ENCODE results near the gene ZXDC.

ZXDC gene

GRCh38 chr3:126481808-126482502 is 6.3 kb upstream of the ZXDC start:
- Histone ChIP-seq H3F3A (ENCODE audit: low read depth) (peaks cover 4% of the 10 kb centered on the region; the same call in 1 of the 2 replicates), H3K4me2 (ENCODE audit: low read depth, low read length, poor library complexity, severe bottlenecking) (no peak overlapping the region), H3K9me3 (ENCODE audit: insufficient read depth, low read depth, low read length) (no peaks in the 10 kb centered on the region), H3K27me3 (ENCODE audit: insufficient read depth, low read length, poor library complexity, severe bottlenecking) (no peaks in the 10 kb centered on the region), H3K4me1 (ENCODE audit: insufficient read depth, low read length, poor library complexity, severe bottlenecking) (peaks cover 33% of the 10 kb centered on the region), H3K36me3 (ENCODE audit: insufficient read depth, low read length) (no peaks in the 10 kb centered on the region), H3K4me3 (ENCODE audit: low read length, poor library complexity, severe bottlenecking) (no peak overlapping the region), H3K9ac (ENCODE audit: low read depth, low read length, poor library complexity, severe bottlenecking) (no peak overlapping the region), H3K9me2 (replicated peaks; ENCODE audit: low read depth, low read length) (no peaks in the 10 kb centered on the region), H3K79me2 (ENCODE audit: insufficient read depth, low read length) (no peaks in the 10 kb centered on the region), H2AFZ (ENCODE audit: low read length) (no peak overlapping the region), H4K20me1 (ENCODE audit: insufficient read depth, low read length, poor library complexity, severe bottlenecking) (no peaks in the 10 kb centered on the region)
- TF ChIP-seq EZH2phosphoT487 (IDR thresholded peaks at IDR 0.05; ENCODE audit: borderline replicate concordance) = no peak

GRCh38 chr3:126480861-126481260 is 5.2 kb upstream of the ZXDC start:
- Histone ChIP-seq H4K20me1 (ENCODE audit: insufficient read depth, low read length, poor library complexity, severe bottlenecking) (no peaks in the 10 kb centered on the region), H3K4me3 (ENCODE audit: low read length, poor library complexity, severe bottlenecking) (no peak overlapping the region), H3K27me3 (ENCODE audit: insufficient read depth, low read length, poor library complexity, severe bottlenecking) (no peaks in the 10 kb centered on the region), H3K4me1 (ENCODE audit: insufficient read depth, low read length, poor library complexity, severe bottlenecking) (peaks cover 25% of the 10 kb centered on the region), H3K79me2 (ENCODE audit: insufficient read depth, low read length) (no peaks in the 10 kb centered on the region), H3F3A (ENCODE audit: low read depth) (peaks cover 4% of the 10 kb centered on the region; the same call in 1 of the 2 replicates), H3K9me2 (replicated peaks; ENCODE audit: low read depth, low read length) (no peaks in the 10 kb centered on the region), H3K4me2 (ENCODE audit: low read depth, low read length, poor library complexity, severe bottlenecking) (no peak overlapping the region), H2AFZ (ENCODE audit: low read length) (no peak overlapping the region; the same call in 1 of the 2 replicates), H3K9me3 (ENCODE audit: insufficient read depth, low read depth, low read length) (no peaks in the 10 kb centered on the region), H3K36me3 (ENCODE audit: insufficient read depth, low read length) (no peaks in the 10 kb centered on the region), H3K9ac (ENCODE audit: low read depth, low read length, poor library complexity, severe bottlenecking) (no peak overlapping the region)
- TF ChIP-seq CTCF (conservative IDR thresholded peaks at IDR 0.05; ENCODE audit: low read length) (no peak), EZH2phosphoT487 (IDR thresholded peaks at IDR 0.05; ENCODE audit: borderline replicate concordance) (no peak)

DNA sequence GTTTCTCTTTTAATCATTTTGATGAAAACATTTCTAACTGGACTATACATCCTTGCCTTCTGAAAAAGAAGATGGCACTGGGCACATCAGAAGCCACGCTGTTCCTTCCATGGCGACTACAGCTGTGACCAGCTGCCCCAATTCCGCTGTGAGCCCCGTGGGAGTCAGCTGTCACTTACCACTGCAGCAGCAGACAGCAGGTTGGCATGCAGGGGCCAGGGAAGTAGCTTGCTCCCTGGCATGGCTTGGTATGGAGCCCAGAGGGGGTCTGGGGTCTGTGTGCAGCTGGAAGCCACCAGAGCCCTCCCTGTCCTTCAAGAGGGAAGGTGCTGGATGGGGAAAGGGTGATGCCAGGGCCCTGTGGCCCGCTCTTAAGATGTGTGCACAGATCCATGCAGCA is 4.5 kb upstream of the ZXDC start:
- TF ChIP-seq EZH2phosphoT487 (IDR thresholded peaks at IDR 0.05; ENCODE audit: borderline replicate concordance) = no peak
- Histone ChIP-seq H3K4me1 (ENCODE audit: insufficient read depth, low read length, poor library complexity, severe bottlenecking) (peaks cover 19% of the 10 kb centered on the region), H3K4me2 (ENCODE audit: low read depth, low read length, poor library complexity, severe bottlenecking) (no peak overlapping the region), H4K20me1 (ENCODE audit: insufficient read depth, low read length, poor library complexity, severe bottlenecking) (no peaks in the 10 kb centered on the region), H3K9me2 (replicated peaks; ENCODE audit: low read depth, low read length) (no peaks in the 10 kb centered on the region), H3K4me3 (ENCODE audit: low read length, poor library complexity, severe bottlenecking) (no peak overlapping the region), H2AFZ (ENCODE audit: low read length) (no peak overlapping the region), H3K27me3 (ENCODE audit: insufficient read depth, low read length, poor library complexity, severe bottlenecking) (no peaks in the 10 kb centered on the region), H3K36me3 (ENCODE audit: insufficient read depth, low read length) (no peaks in the 10 kb centered on the region), H3F3A (ENCODE audit: low read depth) (peaks cover 4% of the 10 kb centered on the region; the same call in 1 of the 2 replicates), H3K79me2 (ENCODE audit: insufficient read depth, low read length) (no peaks in the 10 kb centered on the region), H3K9ac (ENCODE audit: low read depth, low read length, poor library complexity, severe bottlenecking) (no peak overlapping the region), H3K9me3 (ENCODE audit: insufficient read depth, low read depth, low read length) (no peaks in the 10 kb centered on the region)

- H3K27me3 ChIP-seq (ENCODE audit: insufficient read depth, low read length, poor library complexity, severe bottlenecking) = no peaks in the 10 kb centered on the region
- H3F3A ChIP-seq (ENCODE audit: low read depth) = peaks cover 4% of the 10 kb centered on the region; the same call in 1 of the 2 replicates
- H2AFZ ChIP-seq (ENCODE audit: low read length) = no peak overlapping the region
- H3K79me2 ChIP-seq (ENCODE audit: insufficient read depth, low read length) = peaks cover 5% of the 10 kb centered on the region
- no peak overlapping the region for H3K4me3 ChIP-seq (ENCODE audit: low read length, poor library complexity, severe bottlenecking)
- H3K4me2 ChIP-seq (ENCODE audit: low read depth, low read length, poor library complexity, severe bottlenecking) = no peak overlapping the region
- H3K9me2 ChIP-seq (replicated peaks; ENCODE audit: low read depth, low read length) = no peaks in the 10 kb centered on the region
- TF ChIP-seq CTCF (conservative IDR thresholded peaks at IDR 0.05; ENCODE audit: low read length) (no peak), EZH2phosphoT487 (IDR thresholded peaks at IDR 0.05; ENCODE audit: borderline replicate concordance) (no peak)
- no peaks in the 10 kb centered on the region for H3K9me3 ChIP-seq (ENCODE audit: insufficient read depth, low read depth, low read length)
- peaks cover 14% of the 10 kb centered on the region for H3K4me1 ChIP-seq (ENCODE audit: insufficient read depth, low read length, poor library complexity, severe bottlenecking)
- H3K36me3 ChIP-seq (ENCODE audit: insufficient read depth, low read length) = no peaks in the 10 kb centered on the region
- H3K9ac ChIP-seq (ENCODE audit: low read depth, low read length, poor library complexity, severe bottlenecking) = no peak overlapping the region
- peaks cover 5% of the 10 kb centered on the region for H4K20me1 ChIP-seq (ENCODE audit: insufficient read depth, low read length, poor library complexity, severe bottlenecking)
Measured at GRCh38 chr3:126479642-126480041, 4.0 kb upstream of the ZXDC start.

Data from Loucy (cell line).